Measurements from ENCODE around the gene BAZ2B.
A peak's percentile ranks its signal among the peaks of the same experiment; 100 is the strongest.
"Not testable (repeated sequence)": the region's sequence is repeated elsewhere in the genome, so short reads cannot be mapped to it uniquely, and the experiment has no call there.

The BAZ2B gene, protein sequence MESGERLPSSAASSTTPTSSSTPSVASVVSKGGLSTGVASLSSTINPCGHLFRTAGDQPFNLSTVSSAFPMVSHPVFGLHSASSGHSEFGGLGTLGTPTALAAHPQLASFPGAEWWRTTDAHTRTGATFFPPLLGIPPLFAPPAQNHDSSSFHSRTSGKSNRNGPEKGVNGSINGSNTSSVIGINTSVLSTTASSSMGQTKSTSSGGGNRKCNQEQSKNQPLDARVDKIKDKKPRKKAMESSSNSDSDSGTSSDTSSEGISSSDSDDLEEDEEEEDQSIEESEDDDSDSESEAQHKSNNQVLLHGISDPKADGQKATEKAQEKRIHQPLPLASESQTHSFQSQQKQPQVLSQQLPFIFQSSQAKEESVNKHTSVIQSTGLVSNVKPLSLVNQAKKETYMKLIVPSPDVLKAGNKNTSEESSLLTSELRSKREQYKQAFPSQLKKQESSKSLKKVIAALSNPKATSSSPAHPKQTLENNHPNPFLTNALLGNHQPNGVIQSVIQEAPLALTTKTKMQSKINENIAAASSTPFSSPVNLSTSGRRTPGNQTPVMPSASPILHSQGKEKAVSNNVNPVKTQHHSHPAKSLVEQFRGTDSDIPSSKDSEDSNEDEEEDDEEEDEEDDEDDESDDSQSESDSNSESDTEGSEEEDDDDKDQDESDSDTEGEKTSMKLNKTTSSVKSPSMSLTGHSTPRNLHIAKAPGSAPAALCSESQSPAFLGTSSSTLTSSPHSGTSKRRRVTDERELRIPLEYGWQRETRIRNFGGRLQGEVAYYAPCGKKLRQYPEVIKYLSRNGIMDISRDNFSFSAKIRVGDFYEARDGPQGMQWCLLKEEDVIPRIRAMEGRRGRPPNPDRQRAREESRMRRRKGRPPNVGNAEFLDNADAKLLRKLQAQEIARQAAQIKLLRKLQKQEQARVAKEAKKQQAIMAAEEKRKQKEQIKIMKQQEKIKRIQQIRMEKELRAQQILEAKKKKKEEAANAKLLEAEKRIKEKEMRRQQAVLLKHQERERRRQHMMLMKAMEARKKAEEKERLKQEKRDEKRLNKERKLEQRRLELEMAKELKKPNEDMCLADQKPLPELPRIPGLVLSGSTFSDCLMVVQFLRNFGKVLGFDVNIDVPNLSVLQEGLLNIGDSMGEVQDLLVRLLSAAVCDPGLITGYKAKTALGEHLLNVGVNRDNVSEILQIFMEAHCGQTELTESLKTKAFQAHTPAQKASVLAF (N-terminal part only)

DNA sequence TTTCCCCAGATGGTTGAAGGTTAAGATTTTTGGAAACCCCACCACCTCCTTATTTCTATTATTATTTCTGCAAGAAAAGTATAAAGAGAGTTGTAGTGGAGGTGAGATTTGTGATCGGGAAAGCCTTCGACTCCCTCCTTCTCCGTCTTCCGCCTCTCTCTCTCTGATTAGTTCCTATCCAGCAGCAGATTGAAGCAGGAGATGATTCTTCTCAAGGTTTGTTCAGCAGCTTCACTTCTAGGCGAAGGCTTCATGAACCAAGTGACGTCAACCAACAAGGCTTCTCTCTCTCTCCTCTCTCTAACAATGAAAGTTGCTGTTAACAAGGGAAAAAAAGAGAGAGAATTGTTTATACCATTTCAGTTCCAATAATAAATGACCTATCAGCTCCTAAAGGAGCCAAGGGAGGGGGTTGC lies at the start of gene BAZ2B:
Gene BAZ2B, minus strand, starts transcription at position 263 of the 416 bp plus-strand sequence. CDS start 137,829 bp downstream, outside the sequence.
- DNase-seq = peak in 1 of 2 donors; percentile 22

DNA sequence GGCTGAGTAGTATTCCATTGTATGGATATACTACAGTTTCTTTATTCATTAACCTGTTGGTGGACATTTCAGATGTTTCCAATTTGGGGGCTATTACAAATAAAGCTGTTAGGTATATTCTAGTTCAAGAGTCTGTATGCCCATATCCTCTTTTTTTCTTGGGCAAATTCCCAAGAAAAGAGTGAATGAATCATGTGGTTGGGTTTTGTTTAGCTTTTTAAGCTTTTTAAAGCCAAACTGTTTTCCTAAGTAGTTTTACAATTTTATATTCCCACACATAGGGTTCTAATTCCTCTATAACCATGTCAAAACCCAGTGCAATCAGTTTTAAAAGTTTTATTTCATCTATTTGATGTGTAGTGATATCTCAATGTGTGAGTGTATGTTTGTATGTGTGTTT lies 44.9 kb upstream of the BAZ2B start:
- DNase-seq = no peak

DNA sequence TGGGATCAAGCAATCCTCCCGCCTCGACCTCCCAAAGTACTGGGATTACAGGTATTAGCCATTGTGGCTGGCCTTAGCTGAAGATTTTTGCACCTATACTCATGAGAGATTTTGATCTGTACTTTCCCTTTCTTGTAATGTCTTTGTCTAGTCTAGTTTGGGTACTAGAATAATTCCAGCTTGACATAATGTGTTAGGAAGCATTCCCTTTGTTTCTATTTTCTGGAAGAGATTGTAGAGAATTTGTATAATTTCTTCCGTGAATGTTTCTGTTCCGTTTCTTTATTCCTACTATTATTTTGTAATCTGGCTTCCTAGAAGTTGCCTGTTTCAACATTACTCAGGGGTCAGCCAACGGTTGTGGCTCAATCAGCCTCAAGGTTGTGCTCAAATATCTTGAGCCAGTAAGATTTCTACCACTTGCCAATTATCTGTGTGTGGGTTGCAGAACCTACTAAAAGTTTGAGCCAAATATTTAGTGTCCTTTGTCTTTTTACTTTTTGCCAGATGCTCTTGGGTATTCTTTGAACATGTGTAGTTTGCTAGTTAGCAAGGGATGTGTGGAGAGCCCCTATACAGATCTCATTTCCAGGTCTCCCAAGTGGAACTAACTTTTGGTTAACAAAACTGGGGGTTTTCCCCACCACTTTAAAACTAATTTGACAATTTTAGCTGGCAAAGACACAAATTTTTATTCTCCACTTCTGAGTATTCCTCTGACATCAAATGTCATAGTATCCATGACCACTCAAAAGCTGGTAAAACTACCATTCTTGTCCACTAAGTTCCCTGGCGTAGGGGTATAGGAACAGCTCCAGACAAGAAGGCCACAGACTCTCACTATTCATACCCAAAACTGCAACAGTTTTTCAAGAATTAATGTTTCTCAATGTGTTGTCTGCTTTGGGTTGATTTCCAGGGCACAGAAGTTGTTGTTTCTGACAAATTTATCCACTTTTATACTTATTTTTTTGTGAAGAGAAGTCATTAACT lies 42.8 kb upstream of the BAZ2B start:
- no peak for DNase-seq

DNA sequence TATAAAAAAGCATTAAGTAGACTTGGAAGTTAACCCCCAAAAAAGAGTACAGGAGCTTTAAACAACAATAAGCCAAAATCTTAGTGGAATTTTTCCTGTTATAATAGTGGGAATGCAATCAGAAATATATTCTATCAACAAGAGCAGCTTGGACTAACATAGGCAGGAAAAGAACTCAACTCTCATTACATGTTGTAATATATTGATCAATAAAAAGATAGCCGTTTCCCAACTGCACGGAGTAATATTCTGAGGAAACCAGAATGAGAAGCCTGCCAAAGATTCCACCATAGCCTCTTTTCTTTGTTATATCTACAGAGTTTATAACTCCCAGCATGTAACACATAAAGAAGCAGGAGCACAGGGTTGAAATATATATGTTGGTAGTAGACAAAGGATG lies 37.6 kb upstream of the BAZ2B start:
- no peak for DNase-seq

DNA sequence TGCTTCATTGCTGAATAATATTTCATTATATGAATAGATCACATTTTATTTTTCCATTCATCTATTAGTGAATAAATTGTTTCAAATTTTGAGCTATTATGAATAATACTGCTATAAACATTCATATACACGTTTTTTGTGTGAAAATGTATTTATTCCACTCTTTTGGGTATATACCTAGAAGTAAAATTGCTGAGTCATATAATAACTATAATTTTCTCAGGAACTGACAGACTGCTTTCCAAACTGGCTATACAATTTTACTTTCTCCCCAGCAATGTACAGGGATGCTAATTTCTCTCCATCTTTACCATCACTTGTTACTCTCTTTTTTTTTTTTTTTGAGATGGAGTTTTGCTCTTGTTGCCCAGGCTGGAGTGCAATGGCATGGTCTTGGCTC lies 35.5 kb upstream of the BAZ2B start:
- no peak for DNase-seq

DNA sequence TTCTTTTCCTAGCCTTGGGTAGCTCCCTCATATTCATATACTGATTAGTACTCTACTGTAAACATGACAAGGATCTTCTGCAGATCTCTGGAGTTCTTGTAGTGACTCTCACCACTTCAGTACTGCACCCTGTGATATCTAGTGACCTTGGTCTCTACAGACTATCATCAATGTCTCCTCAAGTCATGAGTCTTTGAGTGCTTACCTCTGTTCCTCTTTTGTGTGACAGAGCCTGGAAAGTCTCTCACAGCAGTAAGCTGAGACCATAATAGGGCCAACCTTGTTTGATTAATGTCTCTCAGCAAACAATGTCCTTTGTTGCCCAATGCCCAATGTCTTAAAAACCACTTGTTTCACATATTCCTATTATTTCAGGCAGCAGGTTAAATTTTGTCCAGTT lies 34.2 kb upstream of the BAZ2B start:
- no peak for DNase-seq

DNA sequence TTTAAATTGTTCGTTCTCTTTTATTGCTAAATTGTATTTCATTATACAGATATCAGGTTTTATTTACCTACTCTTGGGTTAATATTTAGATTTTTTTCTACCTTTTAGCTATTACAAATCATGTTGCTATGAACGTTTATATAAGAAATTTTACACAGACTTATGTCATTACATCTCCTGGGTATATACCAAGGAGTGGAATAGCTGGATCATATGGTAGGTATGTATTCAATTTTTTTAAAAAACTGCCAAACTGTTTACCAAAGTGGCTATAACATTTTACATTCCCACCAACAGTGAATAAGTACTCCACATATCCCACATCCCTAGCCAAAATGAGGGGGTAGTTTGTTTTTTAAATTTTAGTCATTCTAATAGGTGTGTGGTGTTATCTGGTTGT lies 32.3 kb upstream of the BAZ2B start:
- no peak for DNase-seq

DNA sequence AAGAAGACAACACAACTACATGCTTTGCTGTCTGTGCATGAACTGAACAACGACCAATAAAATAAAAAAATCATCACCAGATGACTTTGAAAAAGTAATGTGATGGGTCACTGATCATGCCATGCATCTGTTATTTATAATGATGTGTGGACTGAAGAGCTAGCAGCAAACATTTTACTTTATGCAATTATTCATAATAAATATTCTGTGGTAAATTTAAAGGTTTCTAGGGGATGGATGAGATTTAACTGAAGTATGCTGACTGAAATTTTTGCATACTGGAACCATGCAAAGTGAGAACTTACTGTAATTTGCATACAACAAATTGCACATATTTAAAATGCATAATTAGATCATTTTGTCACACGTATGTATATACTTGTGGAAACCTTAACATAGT lies 31.3 kb upstream of the BAZ2B start:
- DNase-seq = no peak

DNA sequence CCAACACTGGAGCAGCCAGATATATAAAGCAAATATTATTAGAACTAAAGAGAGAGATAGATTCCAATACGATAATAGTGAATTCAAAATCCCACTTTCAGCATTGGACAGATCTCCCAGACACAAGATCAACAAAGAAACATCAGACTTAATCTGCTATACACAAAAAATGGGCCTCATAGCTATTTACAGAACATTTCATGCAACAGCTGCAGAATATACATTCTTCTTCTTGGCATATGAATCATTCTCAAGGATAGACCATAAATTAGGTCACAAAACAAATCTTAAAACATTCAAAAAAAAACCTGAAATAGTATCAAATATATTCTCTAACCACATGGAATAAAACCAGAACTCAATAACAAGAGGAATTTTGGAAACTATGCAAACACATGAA lies 23.8 kb upstream of the BAZ2B start:
- no peak for DNase-seq

DNA sequence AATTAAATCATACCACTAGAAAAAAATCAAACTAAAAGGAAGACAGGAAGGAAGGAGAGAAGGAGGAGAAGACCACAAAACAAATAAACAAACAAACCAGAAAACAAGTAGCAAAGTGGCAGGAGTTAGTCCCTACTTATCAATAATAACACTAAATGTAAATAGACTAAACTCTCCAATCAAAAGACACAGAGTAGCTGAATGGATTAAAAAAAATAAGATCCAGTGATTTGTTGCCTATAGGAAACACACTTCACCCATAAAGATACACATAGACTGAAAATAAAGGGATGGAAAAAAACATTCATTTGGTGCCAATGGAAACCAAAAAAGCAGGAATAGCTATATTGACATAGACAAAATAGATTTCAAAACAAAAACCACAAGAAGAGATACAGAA lies 23.4 kb upstream of the BAZ2B start:
- no peak for DNase-seq

DNA sequence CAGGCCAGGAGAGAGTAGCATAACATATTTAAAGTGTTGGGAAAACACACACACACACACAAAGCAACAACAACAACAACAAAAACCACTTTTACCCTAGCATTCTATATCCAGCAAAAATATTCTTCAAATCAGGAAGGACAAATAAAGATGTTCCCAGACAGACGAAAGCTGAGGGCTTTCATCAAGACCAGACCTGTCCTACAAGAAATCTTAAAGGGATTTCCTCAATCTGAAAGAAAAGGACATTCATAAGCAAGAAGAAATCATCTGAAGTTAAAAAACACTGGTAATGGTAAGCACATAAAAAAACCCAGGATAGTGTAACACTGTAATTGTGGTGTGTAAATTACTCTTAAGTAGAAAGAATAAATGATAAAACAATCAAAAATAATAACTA lies 22.7 kb upstream of the BAZ2B start:
- DNase-seq = no peak

DNA sequence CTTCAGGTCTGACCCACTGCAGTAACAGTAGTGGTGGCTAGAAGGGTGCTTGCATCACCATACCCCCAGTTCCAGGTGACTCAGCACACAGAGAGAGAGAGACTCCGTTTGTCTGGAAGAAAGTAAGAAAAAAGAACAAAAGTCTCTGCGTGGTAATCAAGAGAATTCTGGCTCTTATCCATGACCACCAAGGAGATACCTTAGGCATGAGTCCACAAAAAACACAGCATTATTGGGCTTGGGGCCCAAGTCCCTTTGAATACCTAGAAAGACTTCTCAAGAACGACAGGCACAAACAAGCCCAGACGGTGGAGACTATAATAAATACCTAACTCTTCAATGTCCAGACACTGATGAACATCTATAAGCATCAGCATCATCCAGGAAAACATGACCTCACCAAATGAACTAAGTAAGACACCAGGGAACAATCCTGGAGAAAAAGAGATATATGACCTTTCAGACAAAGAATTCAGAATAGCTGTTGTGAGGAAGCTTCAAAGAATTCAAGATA lies 21.7 kb upstream of the BAZ2B start:
- DNase-seq = no peak

DNA sequence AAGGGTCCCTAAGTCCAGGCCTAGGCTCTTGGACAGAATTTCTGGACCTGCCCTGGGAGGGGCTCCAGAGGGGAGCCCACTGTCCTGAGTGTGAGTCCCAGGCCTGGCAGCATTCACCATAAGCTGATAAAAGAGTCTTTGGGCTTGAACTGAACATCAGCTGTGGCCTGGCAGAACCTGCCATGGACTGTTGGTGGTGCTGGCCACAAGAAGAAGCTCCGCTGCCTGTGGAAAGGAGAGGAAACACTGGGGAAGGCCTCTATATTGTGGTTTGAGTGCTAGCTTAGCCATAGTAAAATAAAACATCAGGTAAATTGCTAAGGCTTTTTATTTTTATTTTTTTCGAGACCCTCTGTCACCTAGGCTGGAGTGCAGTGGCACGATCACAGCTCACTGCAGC lies 20.9 kb upstream of the BAZ2B start:
- DNase-seq = no peak

DNA sequence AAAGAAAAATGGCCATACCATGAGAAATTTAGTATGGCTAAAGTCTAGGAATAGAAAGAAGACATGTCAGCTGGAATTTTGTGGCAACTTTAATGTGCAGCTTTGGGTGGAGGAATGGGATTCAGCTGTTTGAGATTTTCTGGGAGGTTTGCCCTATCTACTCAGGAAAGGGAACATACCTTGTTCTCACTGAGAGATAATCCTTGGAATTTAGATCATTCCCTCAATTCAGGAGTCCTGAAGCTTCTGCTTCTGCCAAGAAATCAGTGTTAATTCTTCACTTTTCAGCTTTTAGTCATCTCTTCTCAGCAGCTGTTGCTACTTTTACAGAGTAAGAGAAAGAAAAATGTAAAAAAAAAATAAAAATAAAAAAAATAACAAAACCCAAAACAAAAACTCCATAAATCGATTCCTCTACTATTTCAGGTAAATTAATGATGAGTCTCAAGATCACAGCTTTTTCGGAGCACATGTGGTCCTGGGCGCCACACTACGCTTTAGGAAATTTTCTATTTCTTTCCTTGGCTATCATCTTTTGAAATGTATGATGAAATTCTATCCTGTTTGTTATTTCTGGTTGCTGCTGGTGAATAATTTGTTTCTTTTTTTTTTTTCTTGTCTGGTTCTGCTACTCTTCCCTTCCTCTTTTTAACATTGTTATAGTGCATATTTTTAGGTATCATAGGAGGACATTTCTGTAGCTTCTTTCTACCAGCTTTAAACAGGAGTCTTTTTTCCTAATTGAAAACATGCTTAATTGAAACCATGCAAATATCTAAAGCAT lies 18.9 kb upstream of the BAZ2B start:
- DNase-seq = no peak

DNA sequence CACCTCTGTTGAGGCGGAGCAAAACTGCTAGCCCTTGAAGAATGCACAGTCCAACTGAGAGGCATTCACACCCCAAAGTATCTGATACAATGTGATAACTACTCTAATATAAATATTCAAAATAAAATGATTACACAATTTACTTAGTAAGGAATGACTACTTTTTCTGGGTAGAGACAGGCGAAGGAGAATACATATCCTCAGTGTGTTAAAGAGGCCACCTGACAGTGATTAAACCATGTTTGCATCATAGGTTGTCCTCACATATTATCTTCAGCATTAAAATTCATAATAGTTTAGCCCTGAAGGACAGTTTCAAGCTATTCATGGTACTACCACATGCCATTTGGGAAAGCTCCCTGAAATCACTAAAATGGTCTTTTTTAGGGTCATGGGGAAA lies 16.9 kb upstream of the BAZ2B start:
- DNase-seq = no peak

DNA sequence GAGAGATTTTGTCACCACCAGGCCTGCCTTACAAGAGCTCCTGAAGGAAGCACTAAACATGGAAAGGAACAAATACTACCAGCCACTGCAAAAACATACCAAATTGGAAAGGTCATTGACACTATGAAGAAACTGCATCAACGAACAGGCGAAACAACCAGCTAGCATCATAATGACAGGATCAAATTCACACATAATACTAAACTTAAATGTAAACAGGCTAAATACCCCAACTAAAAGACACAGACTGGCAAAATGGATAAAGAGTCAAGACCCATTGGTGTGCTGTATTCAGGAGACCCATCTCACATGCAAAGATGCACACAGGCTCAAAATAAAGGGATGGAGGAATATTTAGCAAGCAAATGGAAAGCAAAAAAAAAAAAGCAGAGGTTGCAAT lies 9.3 kb upstream of the BAZ2B start:
- DNase-seq = not testable (repeated sequence)

DNA sequence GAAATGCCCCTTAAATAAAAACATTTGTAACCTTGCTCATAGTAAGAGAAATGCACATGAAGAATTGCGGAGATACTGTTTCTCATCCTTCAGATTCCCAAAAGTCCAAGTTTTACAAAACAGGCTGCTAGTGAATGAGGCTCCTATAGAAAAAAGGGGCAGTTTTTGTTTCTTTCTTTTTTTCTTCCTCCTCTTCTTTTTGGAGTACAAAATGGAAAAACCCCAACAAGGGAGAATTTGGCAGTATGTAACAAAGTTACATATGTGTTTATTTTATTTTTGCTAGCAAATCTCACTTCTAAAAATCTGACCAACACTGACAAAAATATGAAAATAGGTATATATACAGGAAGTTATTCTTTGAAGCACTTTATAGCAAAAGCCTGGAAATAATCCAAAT lies 7.1 kb upstream of the BAZ2B start:
- no peak for DNase-seq

DNA sequence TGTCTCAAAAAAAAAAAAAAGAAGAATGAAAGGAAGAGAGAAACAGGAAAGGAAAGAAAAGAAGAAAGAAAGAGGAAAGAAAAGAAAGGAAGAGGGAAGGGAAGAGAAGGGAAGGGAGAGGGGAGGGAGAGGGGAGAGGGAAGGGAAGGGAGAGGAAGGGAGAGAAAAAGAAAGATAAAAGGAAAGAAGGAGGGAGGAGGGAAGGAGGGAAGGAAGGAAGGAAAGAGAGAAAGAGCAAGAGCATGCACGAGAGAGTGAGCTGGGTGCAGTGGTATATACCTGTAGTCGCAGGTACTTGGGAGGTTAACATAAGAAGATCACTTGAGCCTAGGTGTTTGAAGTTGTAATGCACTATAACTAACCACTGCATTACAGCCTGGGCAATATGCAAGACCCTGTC lies 6.6 kb upstream of the BAZ2B start:
- no peak for DNase-seq

DNA sequence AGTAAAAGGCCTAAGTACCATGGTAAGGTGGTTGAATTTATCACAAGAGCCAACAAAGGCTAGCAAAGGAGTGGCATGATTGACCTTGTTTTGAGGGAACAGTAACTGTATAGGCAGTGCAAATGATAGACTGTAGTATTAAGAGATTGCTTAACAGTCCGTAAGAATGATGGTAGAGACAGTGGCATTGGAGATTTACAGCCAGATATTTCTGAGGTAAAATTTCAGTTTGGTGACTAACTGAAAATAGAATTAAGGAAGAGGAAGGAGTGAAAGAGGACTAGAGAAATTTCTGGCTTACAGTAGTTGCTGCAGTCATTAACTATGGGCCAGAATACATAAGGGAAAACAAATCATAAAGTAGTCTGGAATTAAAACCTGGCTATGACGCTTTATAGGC lies 4.4 kb upstream of the BAZ2B start:
- no peak for DNase-seq

DNA sequence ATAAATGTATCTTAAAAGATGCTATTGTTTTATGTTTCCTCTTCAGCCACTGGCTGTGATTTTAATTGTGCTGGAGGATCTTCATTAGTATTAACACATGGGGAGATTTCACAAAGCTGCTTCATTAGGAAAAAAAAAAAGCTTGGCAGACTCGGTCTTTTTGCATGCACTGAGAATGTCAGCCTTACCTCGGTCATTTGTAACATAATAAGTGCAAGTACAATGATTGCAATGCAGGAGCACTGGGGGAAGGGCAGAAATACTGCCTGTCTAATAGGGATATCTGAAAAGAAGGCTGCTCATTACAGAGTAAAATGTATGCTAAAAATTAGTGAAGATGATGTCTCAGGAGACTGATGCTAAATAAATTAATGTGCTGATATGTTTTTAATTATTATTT lies 1.3 kb upstream of the BAZ2B start:
- no peak for DNase-seq

DNA sequence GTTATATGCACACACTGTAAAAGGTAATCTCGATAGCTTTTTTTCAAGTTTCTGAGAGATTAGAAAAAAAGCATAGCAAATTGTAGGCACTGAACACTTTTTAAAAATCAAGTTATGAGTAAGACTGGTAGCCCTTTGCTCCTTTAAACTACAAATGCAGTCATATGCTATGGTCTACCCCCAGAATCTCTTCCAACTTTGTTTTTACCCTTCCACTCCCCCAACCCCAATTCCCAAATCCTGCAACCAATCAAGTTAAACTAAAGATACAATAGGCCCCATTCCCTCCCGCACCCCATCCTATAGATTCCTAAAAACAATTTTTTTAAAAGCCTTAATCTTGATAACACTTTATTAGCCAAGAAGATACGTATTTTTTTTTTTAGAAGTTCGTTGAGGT lies 752 bp upstream of the BAZ2B start:
- no peak for DNase-seq

Data from CD4-positive, alpha-beta T cell treated with Interleukin-4 for 1 hour (primary cell).